GM18520 (cell line): ENCODE data around the gene AGBL4.
A peak's percentile ranks its signal among the peaks of the same experiment; 100 is the strongest.

Source experiments
- ATAC-seq: cut with Tn5 transposase; IDR thresholded peaks from one replicate; pipeline ENCODE4 v1.9.1; 2021; ENCODE audit not compliant: unreplicated experiment

Gene AGBL4

GRCh38 chr1:49199564-49199963 is 824.2 kb downstream of the AGBL4 start:
- no peak for ATAC-seq

DNA sequence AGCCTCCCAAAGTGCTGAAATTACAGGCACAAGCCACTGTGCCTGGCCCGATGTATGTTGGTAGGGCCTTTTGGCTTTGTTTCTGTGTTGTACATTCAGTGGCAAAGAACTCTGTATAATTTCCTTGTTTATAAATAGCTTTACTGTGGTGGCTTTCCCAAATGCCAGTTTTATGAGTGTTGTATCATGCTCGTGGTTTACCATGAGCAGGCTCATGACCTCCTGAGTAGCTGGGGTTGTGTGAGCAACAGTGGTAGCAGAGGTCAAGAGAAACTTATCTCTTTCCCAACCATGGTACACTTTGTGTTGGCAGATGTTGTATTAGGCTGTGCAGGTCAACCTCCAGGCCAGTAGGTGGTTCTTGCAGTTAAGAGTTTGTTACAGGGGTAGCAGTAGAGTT is 826.7 kb downstream of the AGBL4 start:
- no peak for ATAC-seq

- ATAC-seq, result no peak
Measured at GRCh38 chr1:49190138-49190537, 833.6 kb downstream of the AGBL4 start.

GRCh38 chr1:49187056-49187455 is 836.7 kb downstream of the AGBL4 start:
- no peak for ATAC-seq

- no peak for ATAC-seq
Measured at GRCh38 chr1:49185450-49185980, 838.2 kb downstream of the AGBL4 start.

DNA sequence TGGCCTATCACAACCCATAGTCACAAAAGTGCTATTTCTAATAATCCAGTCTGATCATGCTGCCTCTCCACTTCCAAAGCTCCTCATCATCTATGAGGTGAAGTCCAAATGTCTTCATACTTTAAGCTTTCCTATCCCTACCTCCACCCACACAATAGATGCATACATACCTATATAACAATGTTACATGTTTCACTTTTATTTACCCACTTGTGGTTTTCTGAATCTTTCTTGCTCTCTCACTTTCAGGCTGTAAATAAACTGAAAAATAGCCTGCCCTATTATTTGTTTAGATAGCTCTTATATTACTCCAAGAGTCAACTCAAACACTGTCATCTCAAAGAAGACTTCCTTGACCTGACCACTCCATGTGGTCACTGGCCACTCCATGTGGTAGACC is 840.3 kb downstream of the AGBL4 start:
- ATAC-seq, result no peak

- no peak for ATAC-seq
Measured at GRCh38 chr1:49181033-49181432, 842.7 kb downstream of the AGBL4 start.

DNA sequence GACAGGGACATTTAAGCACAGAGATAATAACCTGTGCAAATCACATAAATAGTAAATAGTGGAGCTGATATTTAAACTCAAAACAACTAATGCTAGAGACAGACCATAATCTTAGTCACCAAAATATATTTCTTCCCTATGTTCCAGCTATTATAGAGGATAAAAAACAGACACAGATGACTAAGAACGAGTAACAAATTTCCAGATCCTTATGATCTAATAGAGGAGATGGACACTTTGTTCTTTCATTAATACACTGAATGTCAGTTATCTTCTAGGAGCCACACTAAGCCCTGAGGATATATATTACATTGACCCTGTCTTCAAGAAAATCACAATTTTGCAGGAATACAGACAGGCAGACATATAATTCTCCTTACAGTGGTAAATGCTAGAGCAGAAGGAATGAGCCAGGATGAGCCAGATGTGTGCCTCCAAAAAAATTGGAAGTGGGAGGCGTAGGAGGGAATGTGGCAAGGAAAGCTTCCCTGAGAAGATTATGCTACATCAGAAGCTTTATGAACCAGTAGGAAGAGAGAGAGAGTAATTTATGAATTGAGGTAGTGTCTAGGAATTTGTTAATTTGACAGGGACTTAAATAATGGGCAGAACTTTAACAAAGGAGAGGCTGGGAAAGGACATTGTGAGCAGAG is 851.7 kb downstream of the AGBL4 start:
- ATAC-seq, result no peak

DNA sequence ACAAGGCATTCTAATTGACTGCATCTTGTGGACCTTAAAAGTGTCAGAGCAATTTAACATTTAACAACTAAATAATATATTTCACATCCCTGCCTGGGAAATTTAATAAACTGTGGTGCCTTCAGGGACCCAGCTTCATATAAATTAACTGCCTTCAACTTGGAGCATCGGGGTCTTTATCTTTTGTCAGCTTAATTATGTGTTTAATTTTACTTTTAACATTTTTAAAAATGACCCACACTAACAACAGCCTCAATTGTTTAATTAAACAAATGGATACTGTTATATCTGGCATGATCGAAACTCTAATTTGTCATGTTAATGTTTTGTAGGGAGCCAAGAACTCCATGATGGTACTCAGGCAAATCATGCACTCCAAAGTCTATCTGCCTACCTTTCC is 857.7 kb downstream of the AGBL4 start:
- no peak for ATAC-seq

- ATAC-seq, result no peak
Measured at GRCh38 chr1:49163031-49163430, 860.7 kb downstream of the AGBL4 start.

- no peak for ATAC-seq
Measured at GRCh38 chr1:49160677-49161076, 863.1 kb downstream of the AGBL4 start.

DNA sequence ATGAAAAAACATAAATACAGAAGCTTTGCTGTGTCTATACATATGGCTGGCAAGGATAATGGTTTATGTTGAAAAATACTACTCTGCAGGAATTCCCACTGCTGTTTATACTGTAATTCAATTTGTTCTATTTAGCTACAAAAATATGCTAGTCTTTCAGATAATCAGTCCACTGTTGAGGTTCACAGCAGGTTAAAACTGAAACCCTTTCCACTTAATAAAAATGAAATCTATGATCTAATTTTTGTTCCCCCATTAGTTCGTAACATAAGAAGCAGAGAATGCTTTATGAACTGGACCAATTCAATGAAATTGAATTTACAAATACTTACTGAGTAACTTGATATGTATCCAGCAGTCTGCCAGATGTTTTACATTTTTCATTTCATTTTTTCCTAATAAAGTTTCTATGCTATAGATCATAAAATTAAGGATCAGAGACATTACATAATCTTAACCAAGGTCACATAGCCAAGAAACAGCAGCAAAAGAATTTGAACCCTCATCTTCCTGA is 887.0 kb downstream of the AGBL4 start:
- ATAC-seq, result no peak

GRCh38 chr1:49125746-49126145 is 898.0 kb downstream of the AGBL4 start:
- ATAC-seq, result no peak

- ATAC-seq, result no peak
Measured at GRCh38 chr1:49111931-49112330, 911.8 kb downstream of the AGBL4 start.

DNA sequence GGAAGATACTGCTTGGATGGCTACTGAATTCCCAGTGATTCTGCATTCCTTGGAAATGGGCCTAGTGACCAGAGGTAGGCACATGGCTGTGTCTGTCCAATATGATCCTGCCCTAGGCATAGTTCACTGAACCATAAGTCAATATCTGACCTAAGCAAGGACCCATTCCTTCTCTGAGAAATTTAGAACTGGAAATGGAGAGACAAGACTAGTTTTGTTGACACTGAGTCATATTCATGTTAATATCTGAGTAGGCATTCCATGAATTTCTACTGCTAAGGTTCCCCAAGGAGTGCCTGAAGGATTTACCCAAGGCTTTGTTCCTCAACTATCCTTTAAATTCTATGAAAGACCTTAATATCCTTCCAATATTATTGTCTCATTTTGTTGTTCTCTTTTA is 917.3 kb downstream of the AGBL4 start:
- no peak for ATAC-seq

GRCh38 chr1:49104575-49104974 is 919.2 kb downstream of the AGBL4 start:
- no peak for ATAC-seq

DNA sequence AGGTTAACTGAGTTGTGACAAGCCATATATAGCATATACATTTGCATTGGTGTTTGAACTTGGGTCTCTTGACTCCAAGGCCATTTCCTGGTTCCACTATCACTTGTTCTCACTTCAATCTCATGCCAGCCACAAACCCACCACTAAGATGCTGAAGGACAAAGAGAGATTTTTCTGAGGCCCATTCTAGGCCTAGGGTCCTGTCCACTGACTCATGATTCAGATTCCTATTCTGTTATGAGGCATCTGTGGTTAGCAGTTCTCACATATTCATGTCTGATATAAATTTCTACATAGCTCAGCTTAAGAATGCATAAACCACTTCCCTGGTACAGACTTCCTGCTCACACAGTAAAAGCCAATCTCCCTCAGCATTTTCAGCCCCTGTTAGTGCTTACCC is 921.0 kb downstream of the AGBL4 start:
- peak; percentile 89 for ATAC-seq

DNA sequence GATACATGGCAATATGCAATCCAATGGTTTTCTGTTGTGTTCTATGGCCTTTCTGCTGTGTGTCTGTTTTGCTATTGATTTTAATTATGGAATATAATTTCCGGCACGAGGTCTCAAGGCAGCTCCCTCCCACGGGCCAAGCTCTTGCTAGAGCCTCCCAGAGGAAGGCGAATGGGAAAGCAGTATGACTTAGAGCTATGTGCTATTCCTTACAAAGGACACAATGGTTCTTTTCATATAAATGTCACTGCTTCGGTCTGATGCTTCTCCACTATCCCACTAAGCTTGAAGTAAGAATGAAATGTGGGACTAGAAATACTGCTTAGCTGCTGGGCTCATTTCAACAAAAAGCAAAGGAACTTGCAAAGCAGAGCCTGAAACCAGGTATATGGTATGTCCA is 924.9 kb downstream of the AGBL4 start:
- ATAC-seq, result no peak

DNA sequence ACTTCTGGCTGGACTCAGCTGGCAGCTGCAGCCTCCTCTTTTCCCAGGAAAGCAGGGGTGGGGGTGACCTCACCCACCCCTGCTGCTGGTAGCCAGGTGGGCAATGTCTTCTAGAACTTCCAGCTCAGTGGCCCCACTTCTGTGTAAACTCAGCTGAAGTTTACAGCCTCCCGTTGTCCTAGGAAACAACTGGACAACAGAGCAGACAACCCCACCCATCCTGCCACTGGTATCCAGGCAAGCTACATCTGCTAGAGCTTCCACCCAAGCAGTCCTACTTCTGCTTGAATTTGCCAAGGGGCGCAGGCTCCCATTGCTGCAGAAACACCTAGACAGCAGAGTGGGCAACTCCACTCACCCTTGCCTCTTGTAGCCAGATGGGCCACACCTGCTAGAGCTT is 937.4 kb downstream of the AGBL4 start:
- no peak for ATAC-seq

DNA sequence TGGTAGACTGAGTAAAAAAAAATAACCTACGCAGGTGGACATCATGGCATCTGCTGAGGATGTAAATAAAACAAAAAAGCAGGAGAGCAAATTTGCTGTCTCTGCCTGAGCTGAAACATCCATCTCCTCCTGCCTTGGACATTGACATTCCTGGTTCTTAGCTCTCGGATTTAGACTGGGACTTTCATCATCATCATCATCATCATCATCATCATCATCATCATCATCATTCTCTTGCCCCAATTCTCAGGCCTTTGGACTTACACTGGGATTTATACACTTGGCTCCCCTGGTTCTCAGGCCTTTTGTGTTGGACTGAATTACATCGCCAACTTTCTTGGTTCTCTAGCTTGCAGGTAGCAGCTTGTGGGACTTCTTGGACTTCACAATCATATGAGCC is 938.7 kb downstream of the AGBL4 start:
- no peak for ATAC-seq

DNA sequence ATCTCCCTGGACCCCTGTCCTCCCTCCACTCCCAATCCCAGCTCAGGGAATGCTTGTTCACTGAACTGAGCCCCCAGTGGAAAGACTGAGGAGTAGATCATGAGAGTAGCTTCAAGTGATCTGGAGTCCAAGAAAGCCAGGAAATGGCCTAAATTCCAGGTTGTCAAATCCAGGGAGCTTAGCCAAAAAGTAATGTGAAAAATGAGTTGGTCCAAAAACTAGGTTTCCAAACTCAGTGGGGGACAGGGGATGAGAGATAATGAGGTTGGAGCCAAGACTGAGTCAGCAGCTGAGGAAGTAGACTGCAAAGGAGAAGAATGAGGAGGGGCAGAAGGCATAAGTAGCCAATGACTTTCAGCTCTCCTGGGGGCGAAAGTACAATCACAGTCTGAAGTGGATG is 963.0 kb downstream of the AGBL4 start:
- ATAC-seq, result no peak

GRCh38 chr1:49059087-49059486 is 964.7 kb downstream of the AGBL4 start:
- no peak for ATAC-seq

GRCh38 chr1:49052102-49052501 is 971.7 kb downstream of the AGBL4 start:
- no peak for ATAC-seq
